Central memory CD4-positive, alpha-beta T cell (primary cell): ENCODE measurements around the gene SMIM22.

Experiments used
- DNase-seq: peaks from one replicate; pipeline ENCODE4 v3.0.0; 2022

Gene SMIM22

GRCh38 chr16:4828567-4829321 is 33.6 kb downstream of the SMIM22 start:
- no peak for DNase-seq

DNA sequence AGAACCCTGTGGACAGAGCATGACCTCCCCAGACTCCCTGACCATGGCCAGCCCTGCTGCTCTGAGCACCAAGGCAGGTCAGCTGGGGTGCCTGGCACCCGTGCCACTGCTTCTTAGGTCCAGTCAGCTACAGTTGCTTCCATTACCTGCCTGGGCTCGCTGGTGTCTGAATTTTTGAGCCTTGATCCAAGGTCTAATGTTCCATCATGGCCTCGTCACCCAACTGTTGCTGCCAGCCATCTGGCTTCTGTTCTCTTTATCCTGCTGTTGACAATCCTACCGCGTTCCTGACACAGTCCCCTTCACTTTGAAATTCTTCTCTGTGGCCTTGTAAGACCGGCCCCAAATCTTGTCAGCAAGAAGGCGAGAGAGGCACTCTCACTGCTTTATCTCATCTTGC is 35.2 kb downstream of the SMIM22 start:
- no peak for DNase-seq

- no peak for DNase-seq
These were observed 36.4 kb downstream of the SMIM22 start for GRCh38 chr16:4831616-4832015.

- no peak for DNase-seq
These were observed 37.7 kb downstream of the SMIM22 start for GRCh38 chr16:4832698-4833343.

- DNase-seq: no peak
These were observed 38.4 kb downstream of the SMIM22 start for GRCh38 chr16:4833584-4833983.

DNA sequence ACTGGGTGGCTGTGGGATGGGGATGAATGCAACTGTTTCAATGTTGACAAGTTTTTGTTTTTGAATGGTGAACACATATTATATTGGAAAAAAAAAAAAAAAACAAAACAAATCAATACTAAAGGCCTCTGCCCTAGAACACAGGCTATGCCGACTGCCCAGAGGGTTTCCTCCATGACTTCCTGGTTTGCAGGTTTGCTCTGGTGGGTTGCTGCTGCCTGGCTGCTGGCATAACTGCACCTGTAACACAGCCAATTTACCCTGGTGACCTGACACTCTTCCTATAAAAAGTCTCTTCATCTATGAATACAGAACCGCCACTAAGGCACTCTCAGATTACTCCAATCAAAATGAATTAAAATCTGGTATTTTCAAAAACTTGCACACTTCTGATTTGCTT is 41.6 kb downstream of the SMIM22 start:
- DNase-seq: no peak

GRCh38 chr16:4837733-4838501 is 42.7 kb downstream of the SMIM22 start:
- DNase-seq: no peak

DNA sequence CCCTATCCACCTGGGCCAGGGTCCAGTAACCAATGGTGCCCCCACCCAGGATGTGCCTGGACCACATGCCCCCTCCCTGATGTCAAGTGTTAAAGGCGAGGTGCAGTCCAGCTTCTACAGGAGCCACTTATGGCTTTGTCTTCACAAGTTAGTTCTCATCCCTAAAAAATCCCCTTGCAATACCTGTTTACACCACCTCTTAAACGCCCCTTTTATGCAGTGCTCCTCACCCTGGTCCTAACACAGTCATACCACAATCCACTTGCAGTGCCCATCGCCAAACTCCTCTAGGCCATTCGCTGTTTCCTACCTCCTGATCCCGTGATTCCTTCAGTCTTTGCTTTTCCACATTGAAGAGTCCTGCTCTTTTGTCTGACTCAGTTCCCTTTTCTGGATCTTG is 44.8 kb downstream of the SMIM22 start:
- no peak for DNase-seq

- no peak for DNase-seq
These were observed 45.8 kb downstream of the SMIM22 start for GRCh38 chr16:4840984-4841383.
